HG02884 (cell line): ENCODE data around the gene TRABD2B.

ENCODE experiments used
- ATAC-seq: cut with Tn5 transposase; IDR thresholded peaks from one replicate; pipeline ENCODE4 v1.9.1; 2021; ENCODE audit warnings: mild to moderate bottlenecking, moderate library complexity; ENCODE audit not compliant: unreplicated experiment

Gene TRABD2B

DNA sequence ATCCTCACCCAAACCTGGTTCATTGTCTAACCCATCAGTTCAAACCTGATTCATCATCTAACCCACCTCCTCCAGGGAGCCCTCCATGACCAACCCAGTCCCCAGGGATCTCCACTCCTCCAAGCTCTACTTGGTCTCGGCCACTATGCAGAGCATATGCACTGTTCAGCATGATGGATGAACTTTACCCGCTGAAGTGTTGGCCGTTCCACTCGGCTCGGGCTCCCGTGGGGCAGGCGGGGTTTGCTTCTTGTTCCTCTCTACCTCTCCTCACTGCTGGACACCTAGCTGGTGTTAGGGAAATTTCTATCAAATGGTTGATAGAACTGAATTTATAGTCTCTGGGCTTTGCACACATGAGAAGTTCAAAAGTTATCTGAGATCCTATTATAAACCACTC, 111.0 kb downstream of the TRABD2B start:
- ATAC-seq, result no peak

DNA sequence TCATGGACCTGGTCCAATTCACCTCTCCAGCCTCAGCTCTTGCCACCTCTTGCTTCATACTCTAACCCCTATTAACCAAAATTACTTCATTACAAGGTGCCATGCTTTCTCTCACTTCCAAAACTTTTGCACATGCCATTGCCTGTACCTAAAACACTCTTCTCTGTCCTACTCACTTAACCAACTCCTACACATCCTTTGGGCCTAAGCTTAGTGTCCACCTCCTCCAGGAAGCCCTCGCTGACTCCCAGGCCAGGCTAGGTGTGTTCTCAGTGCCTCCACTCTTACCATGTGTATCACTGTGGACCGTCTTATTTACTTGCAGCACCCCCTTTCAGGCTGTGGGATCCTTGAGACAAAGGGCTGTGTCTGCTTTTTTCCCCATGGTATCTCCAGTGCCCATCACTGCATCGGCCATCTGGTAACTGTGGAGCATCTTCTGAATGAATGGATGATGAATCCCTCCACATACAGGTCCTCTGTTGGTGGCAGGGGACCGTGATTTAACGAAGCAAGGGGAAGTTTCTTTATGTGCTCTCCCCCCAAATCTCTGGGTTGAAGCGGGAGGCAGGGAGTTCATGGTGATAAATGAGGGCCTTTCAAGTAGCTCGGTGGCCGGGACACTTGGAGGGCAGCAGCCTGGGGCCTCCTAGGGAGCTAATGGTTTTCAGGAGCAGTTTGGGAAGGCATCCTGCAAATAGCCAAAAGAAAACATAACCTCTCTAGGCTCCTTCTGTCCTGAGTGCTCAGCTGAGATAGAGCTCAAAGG, 111.9 kb downstream of the TRABD2B start:
- no peak for ATAC-seq

DNA sequence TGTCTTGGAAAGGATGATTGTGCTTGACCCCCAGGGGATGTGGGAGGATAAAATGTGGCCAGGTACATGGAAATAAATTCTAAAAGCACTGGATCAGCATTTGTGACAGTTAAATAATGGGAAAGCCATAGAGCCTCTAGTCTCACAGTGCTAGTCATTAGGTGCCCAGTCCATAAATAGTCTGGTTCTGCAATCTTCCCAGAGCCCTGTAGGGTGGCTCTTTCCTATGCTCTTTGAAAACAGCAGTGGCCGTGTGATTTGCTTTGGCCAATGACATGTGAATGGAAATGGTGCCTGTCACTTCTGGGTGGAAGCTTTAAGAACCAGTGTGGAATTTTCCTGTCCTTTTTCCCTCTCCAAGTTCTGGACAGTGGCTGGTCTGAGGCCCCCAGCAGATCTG, 113.2 kb downstream of the TRABD2B start:
- ATAC-seq, result no peak

DNA sequence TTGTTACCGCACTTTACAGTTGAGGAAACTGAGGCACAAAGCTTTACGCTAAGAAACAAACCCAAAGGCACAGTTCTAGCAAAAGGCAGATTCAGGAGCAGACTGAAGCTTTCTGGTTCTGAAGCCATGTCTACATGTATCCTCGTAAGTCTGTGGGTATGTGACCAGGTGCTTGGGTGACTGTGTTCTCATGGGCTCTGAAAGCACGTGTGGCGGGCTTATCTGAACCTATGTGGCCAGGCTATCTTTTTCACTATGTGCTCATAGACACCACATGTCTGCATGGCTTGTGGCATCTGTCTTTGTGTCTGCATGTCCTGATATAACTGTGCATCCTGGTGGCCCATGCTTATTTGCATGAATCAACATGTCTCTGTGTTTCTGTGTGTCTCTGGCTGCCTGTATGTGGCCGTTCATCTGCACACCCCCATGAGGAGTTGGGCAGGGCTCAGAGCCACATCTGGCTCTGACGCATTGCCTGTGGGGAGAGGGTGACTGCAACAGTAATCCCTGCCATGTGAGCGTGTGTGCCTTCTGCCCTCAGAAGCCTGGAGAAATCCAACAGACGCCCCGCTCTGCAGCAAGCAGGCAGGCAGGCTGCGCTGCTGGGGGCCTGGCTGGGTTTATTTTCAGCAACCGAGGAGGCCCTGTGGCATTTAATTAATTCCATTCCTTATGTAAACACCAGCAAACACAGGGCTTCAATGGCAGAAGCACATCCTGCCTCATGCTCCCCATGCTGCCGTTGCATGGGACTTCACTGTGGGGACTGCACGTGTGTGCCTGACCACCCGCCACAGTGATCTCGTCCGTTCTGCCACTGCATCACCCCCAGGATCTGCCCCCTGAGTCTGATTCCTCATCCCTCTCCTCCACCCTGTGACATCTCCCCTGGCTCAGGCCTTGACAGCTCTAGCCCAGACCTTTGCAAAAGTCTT, 115.4 kb downstream of the TRABD2B start:
- ATAC-seq, result no peak

DNA sequence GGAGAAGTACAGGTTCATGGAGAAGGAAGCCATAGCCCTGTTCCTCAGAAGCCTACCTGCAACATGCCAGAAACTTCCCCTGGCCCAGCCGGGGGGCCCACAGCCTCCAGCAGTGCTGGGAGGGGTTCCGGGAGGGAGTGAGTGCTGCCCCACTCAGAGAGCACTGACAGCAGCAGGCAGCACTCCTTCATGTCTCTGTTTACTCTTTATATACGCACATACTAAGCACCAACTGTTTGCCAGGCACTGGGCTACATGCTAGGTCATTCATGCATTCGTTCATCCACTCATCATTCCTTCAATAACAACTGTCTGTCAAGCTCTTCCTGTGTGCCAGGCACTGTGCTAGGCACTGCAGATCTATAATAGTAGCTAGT, 120.6 kb downstream of the TRABD2B start:
- ATAC-seq, result no peak

DNA sequence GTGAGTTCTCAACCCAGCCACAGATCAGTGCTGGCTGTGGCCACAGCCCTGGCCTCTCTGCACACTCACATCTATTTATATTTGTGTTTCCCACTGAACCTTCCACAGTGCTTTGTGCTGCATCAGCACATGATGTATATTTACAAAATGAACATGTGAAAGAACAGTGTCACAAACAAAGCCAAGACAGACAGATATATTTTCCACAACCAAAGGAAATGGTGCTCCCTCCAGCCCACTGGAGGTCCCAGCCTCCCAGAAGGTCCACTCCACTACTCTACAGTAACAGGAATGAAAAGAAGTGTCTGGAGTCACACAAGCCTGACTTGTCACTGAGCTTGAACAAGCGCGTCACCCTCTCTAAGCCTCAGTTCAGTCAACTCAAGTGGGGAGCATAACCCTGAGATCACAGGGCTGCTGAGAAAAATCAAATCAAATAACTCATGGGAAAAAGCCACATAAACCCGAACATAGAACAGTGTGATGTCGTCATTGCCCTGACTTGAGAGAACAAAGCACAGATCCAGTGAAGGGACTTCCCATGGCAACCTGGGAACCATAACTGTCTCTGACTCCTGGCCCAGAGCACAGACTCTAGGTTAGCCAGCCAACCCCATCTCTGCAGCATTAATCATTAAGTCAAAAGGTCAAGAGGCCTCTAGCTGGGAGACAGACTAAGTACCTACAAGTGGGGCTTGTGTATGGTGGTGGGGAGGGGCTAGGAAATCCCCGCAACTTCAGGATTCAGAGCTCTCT, 121.2 kb downstream of the TRABD2B start:
- no peak for ATAC-seq

DNA sequence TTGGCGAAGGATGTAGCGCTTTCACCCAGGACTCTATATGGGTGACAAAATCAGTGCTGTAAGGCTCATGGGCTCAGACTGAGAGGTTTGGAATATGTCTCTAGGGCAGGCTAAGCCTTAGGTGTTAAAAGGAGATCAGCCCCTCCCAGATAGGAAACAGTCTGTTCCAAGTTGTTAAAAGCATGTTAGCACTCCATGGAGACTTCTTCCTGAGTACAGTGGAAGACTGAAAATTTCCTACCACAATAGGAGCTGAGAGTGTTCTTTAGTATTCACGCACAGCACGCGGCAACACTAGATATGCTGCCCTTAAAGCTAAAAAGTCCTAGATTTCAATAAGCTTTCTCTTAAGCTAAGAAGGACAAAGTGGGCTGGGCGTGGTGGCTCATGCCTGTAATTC, 122.1 kb downstream of the TRABD2B start:
- ATAC-seq, result no peak

DNA sequence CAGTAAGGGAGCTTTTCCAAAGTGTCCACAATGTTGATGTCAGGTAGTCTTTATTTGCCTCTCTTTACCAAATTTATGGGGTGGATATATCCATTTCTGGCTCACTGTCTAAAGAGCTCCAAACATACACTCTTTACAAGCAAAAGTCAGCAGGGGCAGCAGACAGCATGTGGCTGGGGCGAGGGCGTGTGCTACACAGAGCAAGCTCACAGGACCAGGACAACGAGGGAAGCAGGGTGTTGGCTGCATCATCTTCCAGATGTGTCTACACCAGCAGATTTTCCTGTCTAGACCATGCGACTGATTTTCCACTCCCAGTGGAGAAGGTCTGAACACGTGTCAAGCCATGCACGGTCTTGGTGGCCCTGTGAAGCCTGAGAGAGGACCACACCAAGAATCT, 123.8 kb downstream of the TRABD2B start:
- no peak for ATAC-seq

DNA sequence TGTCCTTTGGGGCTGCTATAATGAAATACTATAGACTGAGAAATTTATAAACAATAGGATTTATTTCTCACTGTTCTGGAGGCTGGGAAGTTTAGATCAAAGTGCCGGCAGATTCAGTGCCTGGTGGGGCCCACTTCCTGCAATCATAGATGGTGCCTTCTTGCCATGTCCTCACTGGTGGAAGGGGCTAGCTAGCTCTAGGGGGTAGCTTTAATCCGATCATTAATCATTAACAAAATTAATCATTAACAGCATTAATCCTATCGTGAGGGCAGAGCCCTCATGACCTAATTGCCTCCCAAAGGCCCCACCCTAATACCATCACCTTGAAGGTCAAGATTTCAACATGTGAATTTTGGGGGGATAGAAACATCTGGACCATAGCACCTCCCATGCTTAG, 124.3 kb downstream of the TRABD2B start:
- ATAC-seq, result no peak

DNA sequence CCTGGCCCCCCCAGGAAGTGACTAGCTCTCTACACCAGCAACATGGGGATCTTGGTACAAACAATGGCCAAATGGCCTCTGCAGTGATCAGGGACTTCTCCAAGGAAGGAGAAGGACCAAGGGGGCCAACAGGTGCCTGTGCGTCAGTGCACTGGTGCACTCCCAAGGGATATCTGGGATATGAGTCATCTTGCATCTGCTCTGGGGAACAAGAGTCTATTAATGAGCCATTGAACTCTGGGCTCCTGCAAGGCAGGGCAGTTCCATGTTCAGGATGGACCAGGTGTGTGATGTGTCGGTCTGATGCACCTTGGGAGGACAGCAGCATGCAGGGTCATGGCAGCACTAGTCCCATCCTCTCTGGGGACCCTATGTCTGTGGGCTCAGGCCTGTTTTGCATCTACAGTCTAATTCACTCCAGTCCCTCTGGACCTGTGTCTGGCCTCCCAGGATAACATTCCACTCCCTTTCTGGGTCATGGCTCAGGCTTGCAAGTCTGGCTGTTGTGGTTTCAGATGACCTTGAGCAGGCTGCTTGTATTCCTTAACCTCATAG, 125.3 kb downstream of the TRABD2B start:
- no peak for ATAC-seq

DNA sequence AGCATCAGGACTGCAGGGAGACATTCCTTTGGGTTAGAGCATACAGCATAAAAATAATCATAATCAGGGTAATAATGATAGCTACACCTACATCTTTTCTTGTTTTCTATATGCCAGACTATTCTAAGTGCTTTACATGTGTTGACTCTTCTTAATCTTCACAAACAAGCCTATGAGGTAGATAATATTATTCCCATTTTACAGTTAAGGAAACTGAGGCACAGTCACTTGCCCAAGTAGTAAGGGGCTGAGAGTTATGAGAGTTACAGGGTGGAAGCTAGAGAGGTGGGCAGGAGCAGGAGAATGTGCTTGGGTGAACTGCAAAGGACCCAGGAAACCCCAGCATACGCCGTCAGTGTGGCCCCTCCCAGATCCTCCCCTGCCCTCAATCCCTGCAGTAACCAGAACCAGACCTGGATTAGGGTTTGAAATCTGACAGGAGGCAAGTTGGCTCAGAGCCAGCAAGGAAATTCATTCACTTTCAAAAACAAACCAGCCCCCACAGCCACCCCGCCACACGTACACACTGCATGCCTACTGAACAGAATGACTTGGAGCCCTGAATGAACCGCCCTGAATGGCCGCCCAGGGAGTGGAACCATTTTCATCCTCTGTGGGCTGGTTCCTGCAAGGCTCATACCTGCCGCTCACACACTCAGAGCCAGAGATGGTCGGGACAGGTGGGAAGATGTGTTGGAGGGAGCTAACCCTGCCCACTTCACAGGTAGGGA, 126.1 kb downstream of the TRABD2B start:
- no peak for ATAC-seq

DNA sequence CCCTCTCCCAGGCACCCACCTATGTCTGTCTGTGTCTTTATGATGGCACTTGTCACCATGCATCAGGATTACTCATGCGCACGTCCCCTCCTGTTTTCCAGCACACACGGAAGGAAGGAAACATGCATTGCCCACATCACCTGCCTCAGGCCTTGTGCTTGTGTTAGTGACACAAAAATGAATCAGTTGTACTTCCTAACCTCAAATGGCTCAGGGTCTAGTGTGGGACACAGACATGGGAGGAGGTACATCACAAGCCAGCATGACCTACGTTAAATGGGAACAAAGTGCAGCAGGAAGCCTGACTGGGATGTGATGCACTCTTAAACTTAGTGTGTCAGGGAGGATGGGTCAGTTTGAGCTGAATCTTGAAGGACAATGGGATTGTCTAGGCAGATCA, 126.7 kb downstream of the TRABD2B start:
- no peak for ATAC-seq

DNA sequence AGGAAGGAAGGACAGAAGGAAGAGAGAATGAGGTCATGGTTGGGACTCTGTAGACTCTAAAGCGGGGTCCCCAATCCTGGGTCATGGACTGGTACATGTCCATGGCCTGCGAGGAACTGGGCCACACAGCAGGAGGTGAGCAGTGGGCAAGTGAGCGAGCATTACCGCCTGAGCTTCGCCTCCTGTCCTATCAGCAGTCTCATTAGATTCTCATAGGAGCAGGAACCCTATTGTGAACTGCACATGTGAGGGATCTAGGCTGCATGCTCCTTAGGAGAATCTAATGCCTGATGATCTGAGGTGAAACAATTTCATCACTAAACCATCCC, 128.9 kb downstream of the TRABD2B start:
- no peak for ATAC-seq

DNA sequence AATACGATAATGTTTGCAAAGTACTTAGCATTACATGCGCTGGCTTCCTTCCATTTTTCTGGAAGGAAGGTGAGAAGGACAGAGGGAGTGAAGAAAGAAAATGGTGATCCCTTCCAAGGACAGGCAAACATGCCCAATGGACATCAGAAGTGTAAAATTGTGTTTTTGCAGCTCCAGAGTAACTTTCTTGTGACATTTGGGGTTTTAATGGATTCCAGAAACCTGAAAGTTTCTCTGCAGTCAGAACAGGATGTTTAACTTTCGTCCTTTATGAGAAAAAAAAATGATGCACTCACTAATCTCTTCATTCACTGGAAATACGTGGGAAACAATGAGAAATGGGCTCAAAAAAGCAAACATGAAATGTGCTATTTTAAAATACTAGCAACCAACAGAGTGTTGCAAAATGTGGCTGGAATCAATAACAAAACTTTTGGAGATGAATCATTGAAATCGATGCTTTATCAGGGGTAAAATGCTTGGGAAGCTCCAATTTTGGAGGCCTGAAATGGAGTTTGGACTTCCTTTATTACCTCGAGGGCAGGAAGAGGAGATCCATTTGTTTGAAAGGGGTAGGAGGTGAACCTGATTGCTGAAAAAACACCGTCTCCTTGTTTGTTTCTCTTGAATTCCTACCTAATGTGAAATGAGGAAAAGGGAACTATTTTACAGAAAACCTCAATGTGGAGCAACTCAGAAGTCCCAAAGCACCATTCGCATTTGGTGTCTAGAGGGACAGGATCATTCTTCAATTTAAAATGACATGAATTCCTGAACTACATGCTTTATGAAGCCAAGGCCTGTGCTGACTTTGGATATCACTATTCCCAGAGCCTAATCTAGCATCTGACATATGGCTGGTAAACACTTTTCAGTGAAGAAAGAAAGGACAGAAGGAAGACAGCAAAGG, 129.5 kb downstream of the TRABD2B start:
- ATAC-seq, result no peak

DNA sequence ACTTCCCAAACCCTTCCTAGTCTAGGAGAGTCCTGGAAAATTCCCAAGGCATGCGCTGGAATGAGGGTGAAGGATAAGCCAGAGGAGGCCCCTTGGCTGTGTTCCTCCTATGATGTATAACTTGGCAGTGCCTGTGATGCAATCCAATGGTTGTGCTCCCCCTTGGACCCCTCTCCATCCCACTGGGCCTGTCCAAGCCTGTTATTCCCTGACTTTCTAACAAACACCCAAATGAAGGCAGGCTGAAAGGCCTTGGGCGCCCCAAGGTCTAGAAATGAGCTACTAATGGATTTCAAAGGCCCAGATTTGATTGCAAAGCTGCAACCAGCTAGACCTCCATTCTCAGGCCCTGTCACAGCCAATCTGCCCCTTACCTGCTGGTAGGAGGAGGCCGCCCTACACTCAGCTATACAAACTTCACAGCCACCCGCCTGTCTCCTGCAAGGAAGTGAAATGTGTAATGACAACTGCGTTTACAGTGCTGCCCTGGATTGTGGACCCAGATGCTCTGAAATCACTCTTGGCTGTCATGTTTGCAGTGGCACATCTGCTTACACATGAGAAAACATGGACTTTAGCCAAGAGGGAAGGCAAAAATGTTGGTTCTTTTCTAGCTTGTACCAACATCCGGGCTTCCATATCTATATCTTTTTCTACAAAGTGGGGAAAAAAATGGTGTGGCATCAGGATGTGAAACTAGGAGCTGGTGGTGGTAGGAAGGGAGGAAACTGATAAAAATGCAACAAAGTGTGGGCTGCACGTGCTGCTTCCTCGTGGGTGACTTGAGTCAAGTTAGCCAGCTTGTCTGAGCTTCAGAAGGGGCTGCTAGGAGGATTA, 130.4 kb downstream of the TRABD2B start:
- ATAC-seq, result no peak

DNA sequence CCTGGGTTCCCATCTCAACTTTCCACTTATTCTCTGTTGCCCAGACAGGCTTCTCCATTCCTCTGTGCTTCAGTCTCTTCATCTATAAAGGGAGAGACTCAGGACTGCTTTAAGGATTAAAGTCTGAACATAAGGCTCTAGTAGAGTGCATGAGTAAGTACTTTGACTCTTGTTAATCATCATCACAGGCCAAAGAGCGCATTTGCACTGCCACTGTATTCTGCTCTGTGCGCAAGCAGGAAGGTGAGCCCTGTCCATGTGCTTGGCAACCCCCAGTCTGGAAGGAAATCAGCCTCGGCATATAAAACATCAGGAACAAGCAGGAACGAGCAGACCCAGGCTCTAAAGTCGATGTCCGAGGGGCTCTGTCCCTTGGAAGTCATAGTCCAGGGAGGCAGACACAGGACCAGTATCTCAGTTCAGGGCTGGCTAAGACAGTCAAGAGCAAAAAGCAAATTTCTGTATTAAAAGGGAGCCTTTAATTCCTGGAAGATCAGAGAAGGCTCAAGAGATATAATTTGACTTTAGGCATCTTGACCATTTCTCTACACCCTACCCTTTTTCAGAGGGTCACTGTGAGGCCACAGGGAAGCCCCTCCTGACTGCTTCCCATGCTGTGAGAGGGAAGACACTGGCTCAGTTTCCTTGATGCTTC, 131.2 kb downstream of the TRABD2B start:
- no peak for ATAC-seq

DNA sequence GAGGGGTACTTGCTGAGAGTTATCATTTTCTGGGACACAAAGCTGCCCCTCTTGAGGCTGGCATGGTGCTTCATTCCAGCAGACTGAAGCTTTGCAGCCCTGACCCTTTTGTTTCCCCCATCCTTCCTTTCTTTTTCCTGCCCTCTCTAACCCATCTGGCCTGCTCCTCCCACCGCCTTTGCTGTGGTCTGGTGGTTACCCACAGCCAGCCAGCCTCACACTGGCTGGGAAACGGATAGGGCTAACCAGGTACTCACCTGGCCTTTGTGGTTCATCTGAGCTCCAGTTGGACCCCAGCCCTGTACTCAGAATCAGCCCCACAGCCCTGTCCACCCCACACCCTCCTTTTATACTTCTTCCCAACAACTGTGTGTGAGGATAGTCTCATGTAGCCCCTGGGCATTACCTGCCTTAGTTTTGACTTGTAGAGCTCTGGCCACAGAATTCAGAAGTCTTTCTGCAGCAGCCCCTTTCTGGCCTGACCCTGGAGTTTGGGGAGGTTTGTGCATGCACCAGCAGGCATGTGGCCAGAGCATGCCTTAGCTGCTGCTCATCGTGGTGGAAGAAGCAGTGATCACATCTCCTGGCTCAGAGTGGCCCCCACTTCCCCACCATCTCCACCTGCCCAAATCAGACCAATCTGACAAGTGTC, 138.0 kb downstream of the TRABD2B start:
- ATAC-seq, result no peak

DNA sequence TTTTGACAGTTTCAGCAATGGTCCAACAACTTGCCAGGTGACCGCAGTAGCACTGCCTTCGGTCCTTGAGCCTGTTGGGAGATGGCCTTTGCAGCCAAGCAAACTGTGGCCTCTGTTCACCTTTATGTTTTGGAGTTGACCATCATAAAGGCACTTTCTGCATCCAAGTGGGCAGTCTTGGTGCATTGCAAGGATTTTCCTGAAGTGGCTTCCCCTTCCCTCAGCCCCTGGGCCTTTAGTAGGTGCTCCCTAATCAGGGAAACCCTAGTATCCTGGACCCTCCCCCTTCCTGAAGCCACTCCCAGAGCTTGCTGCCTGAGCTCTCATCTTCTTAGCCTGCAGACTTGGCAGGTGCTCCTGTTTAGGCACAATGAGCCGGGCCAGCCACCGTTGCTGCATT, 140.2 kb downstream of the TRABD2B start:
- no peak for ATAC-seq
